ENCODE results near the gene CACNA1E.

The CACNA1E gene

DNA sequence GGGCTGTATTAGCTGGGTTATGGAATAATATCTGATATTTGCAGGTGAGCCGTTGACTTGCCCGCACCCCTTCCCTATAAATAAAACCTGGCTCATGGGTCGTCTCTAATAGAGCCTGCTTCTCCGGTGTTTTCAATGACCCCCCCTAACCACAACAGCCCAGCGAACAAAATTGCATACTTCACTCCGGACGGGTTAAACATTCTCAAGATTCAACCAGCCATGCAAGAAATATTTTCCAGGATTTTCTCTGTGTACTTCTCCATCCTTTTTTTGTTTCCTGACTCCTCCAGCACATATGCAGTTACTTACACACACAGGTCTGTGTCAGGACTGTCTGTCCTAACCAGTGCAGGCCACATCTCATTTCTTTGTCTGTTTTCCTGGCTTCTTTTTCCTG, 310.5 kb downstream of the CACNA1E start:
- Histone ChIP-seq H3K4me3 (ENCODE audit: low read length) (no peak overlapping the region), H3K36me3 (ENCODE audit: insufficient read depth, low read length) (no peaks in the 10 kb centered on the region), H2AFZ (ENCODE audit: low read depth, low read length) (no peak overlapping the region), H3K27me3 (ENCODE audit: insufficient read depth, low read length) (no peaks in the 10 kb centered on the region), H3K4me1 (ENCODE audit: insufficient read depth, low read length) (no peaks in the 10 kb centered on the region), H3K9me3 (ENCODE audit: low read length) (no peaks in the 10 kb centered on the region)

DNA sequence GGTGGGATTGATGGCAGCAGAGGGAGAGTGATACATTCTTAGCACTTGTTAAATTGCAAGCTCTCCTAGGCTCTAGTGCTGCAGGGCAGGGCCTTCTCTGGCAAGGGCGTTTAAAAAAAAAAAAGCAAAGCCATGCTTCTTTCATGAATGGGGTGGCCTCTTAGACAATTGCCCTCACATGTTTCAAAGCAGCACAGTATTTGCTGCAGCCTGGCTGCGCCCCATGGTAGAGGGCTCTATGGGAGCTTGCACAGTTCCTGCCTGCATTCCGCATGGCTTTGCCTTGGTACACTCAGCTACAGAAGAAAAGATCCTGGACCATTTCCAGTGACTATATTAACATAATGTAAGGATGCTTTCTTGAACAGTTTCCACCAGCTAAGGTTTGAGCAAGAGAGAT, 311.0 kb downstream of the CACNA1E start:
- Histone ChIP-seq H3K4me3 (ENCODE audit: low read length) (no peak overlapping the region), H3K4me1 (ENCODE audit: insufficient read depth, low read length) (no peaks in the 10 kb centered on the region), H3K9me3 (ENCODE audit: low read length) (no peaks in the 10 kb centered on the region), H3K27me3 (ENCODE audit: insufficient read depth, low read length) (no peaks in the 10 kb centered on the region), H3K36me3 (ENCODE audit: insufficient read depth, low read length) (no peaks in the 10 kb centered on the region), H2AFZ (ENCODE audit: low read depth, low read length) (no peak overlapping the region)

DNA sequence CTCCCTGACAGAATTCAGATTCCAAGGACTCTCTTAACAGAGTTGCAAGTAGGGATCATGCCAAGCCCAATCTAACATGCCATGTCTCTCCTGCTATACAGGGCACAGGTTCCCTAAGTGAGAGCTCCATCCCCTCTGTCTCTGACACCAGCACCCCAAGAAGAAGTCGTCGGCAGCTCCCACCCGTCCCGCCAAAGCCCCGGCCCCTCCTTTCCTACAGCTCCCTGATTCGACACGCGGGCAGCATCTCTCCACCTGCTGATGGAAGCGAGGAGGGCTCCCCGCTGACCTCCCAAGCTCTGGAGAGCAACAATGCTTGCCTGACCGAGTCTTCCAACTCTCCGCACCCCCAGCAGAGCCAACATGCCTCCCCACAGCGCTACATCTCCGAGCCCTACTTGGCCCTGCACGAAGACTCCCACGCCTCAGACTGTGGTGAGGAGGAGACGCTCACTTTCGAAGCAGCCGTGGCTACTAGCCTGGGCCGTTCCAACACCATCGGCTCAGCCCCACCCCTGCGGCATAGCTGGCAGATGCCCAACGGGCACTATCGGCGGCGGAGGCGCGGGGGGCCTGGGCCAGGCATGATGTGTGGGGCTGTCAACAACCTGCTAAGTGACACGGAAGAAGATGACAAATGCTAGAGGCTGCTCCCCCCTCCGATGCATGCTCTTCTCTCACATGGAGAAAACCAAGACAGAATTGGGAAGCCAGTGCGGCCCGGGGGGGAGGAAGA, 315.0 kb downstream of the CACNA1E start:
- Histone ChIP-seq H3K4me1 (ENCODE audit: insufficient read depth, low read length) (no peaks in the 10 kb centered on the region), H3K36me3 (ENCODE audit: insufficient read depth, low read length) (no peaks in the 10 kb centered on the region), H3K27me3 (ENCODE audit: insufficient read depth, low read length) (no peaks in the 10 kb centered on the region), H3K9me3 (ENCODE audit: low read length) (no peaks in the 10 kb centered on the region), H3K4me3 (ENCODE audit: low read length) (no peak overlapping the region), H2AFZ (ENCODE audit: low read depth, low read length) (no peak overlapping the region)

DNA sequence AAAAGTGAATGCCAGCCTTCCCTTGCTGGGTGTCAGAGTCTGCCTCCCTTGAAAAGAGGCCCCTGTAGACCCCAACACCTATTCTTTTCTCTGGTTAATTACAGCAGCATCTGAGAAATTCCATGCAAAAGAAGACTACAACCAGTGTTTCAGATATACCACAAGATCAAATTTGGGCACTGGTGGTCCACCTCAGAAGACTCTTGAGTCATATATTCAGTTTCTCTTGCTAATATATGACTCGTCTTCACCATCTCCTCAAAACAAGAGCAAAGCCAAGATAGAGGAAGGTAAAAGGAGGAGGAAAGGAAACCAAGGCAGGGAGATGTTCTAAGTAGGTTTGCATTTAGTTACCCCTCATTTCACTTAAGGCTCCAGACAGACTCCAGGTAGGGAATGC, 318.3 kb downstream of the CACNA1E start:
- Histone ChIP-seq H2AFZ (ENCODE audit: low read depth, low read length) (no peak overlapping the region), H3K27me3 (ENCODE audit: insufficient read depth, low read length) (no peaks in the 10 kb centered on the region), H3K9me3 (ENCODE audit: low read length) (no peaks in the 10 kb centered on the region), H3K4me3 (ENCODE audit: low read length) (no peak overlapping the region), H3K4me1 (ENCODE audit: insufficient read depth, low read length) (no peaks in the 10 kb centered on the region), H3K36me3 (ENCODE audit: insufficient read depth, low read length) (no peaks in the 10 kb centered on the region)

DNA sequence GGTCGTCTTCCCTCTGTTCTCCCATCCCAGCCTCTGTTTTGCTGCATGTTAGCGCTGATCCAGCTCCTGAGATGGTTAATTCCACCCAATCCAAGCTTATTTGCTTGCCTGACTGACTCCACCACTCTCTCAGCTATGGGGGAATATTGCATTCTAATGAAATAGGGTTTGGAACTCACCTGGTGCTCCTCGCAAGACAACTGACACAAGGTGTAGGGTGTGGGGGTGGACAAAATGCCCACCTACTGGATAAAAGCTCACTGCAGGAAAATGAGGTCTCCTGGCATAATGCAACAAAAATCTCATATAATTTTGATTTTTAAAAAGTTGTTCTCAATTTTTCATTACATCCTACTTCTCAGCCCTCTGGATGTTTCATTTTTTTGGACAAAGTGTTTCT, 319.1 kb downstream of the CACNA1E start:
- Histone ChIP-seq H3K27me3 (ENCODE audit: insufficient read depth, low read length) (no peaks in the 10 kb centered on the region), H3K9me3 (ENCODE audit: low read length) (no peaks in the 10 kb centered on the region), H3K4me1 (ENCODE audit: insufficient read depth, low read length) (no peaks in the 10 kb centered on the region), H3K36me3 (ENCODE audit: insufficient read depth, low read length) (no peaks in the 10 kb centered on the region), H2AFZ (ENCODE audit: low read depth, low read length) (no peak overlapping the region), H3K4me3 (ENCODE audit: low read length) (no peak overlapping the region)

DNA sequence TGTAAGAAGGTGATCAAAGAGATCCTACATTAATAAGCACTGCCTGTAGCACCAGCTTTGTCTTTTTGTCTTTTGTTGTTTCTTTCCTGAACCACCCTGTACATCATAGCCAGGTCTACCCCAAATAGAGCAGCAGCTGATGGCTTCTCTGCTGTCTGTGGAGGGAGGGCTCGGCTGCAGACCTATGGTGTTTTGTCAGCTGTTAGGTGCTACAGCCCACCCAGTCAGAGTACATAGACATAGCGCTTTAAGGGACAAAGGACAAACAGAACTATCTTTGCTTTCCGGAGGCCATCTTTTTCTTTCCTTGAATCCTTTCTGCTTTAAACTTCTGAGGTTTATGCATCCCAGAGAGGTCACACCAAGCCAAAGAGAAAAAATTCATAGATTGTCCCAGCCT, 320.1 kb downstream of the CACNA1E start:
- Histone ChIP-seq H3K36me3 (ENCODE audit: insufficient read depth, low read length) (no peaks in the 10 kb centered on the region), H3K4me1 (ENCODE audit: insufficient read depth, low read length) (no peaks in the 10 kb centered on the region), H3K4me3 (ENCODE audit: low read length) (no peak overlapping the region), H3K9me3 (ENCODE audit: low read length) (no peaks in the 10 kb centered on the region), H2AFZ (ENCODE audit: low read depth, low read length) (no peak overlapping the region), H3K27me3 (ENCODE audit: insufficient read depth, low read length) (no peaks in the 10 kb centered on the region)

DNA sequence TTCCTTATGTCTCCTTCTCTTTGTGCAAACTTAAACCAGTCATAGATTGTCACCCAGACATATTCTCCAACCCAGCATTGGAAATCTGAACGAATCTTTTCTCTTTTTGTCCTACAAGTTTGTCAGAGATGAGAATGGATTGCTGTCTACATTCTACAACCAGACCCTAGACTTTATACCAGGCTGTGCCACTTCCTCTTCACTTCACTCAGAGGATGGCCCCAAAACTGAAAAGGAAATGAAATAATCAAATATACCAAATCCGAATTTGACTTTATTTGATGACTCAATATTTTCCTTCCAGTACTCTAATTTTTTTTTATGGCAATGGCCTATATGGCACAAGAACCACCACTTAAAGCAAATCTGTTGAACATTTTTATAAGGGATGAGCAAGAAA, 321.7 kb downstream of the CACNA1E start:
- Histone ChIP-seq H3K9me3 (ENCODE audit: low read length) (no peaks in the 10 kb centered on the region), H3K4me3 (ENCODE audit: low read length) (no peak overlapping the region), H3K36me3 (ENCODE audit: insufficient read depth, low read length) (no peaks in the 10 kb centered on the region), H3K27me3 (ENCODE audit: insufficient read depth, low read length) (no peaks in the 10 kb centered on the region), H2AFZ (ENCODE audit: low read depth, low read length) (no peak overlapping the region), H3K4me1 (ENCODE audit: insufficient read depth, low read length) (no peaks in the 10 kb centered on the region)

DNA sequence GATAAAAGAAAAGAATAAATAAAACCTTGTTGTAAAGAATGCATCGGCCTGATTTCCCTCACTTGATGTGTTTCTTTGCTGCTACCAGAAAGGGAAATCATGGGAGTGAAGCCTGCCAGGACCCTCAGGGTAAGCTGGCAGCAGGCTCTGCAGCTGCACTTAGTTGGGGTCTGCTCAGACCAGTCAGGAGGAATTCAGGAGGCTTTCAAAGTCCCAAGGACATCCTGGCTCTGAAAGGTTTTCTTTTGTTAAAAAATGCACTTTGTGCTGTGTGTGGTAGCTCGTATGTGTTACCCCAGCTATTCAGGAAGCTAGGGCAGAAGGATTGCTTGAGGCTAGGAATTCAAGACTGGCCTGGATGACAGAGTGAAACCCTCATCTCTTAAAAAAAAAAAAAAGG, 323.4 kb downstream of the CACNA1E start:
- Histone ChIP-seq H3K4me1 (ENCODE audit: insufficient read depth, low read length) (no peaks in the 10 kb centered on the region), H2AFZ (ENCODE audit: low read depth, low read length) (no peak overlapping the region), H3K9me3 (ENCODE audit: low read length) (no peaks in the 10 kb centered on the region), H3K36me3 (ENCODE audit: insufficient read depth, low read length) (no peaks in the 10 kb centered on the region), H3K27me3 (ENCODE audit: insufficient read depth, low read length) (no peaks in the 10 kb centered on the region), H3K4me3 (ENCODE audit: low read length) (no peak overlapping the region)

DNA sequence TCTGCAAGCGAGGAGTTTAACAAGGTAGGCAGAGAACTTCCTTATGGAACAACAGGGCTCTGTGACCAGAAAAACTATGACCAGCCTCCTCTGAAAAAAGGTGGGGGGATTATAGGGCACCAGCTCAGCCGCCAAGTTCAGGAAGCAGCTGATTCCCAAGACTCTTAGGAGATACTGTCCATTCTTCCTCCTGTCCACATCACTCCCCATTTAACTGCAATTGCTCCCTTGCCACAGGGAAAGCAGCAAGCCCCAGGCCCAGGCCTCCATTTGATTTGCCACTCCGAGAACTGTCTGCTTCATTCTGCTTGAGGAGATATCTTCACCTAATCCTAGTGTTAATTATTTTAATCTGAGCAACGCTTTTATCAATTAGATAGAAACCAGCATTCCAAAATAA, 323.9 kb downstream of the CACNA1E start:
- Histone ChIP-seq H3K36me3 (ENCODE audit: insufficient read depth, low read length) (no peaks in the 10 kb centered on the region), H3K4me1 (ENCODE audit: insufficient read depth, low read length) (no peaks in the 10 kb centered on the region), H3K9me3 (ENCODE audit: low read length) (no peaks in the 10 kb centered on the region), H3K4me3 (ENCODE audit: low read length) (no peak overlapping the region), H3K27me3 (ENCODE audit: insufficient read depth, low read length) (no peaks in the 10 kb centered on the region), H2AFZ (ENCODE audit: low read depth, low read length) (no peak overlapping the region)

DNA sequence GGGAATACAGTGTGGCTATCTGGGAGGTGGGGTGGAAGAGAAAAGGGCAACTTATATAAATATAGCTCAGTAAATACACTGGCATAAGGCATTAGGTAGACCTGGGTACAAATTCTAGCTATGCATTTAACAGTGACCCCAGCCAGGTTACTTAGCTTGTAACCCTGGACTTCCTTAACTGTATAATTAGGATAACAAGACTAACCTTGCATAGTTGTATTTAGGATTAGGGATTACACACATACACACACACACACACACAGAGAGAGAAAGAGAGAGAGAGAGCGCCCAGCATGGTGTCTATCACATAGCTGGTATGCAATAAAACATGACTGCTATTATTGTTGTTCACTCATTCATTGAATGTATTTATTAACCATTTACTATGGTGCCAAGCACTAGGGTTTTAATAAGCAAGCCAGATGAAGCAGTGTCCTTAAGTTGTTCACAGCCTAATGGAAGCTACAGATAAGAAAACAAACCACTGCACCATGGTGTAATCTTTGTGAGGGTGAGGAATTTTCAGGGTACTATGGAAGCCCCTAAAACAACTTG, 326.8 kb downstream of the CACNA1E start:
- H3K4me3 ChIP-seq (ENCODE audit: low read length), result no peak overlapping the region
- no peaks in the 10 kb centered on the region for H3K4me1 ChIP-seq (ENCODE audit: insufficient read depth, low read length)
- no peaks in the 10 kb centered on the region for H3K36me3 ChIP-seq (ENCODE audit: insufficient read depth, low read length)
- H3K9me3 ChIP-seq (ENCODE audit: low read length), result no peaks in the 10 kb centered on the region
- no peaks in the 10 kb centered on the region for H3K27me3 ChIP-seq (ENCODE audit: insufficient read depth, low read length)
- no peak overlapping the region for H2AFZ ChIP-seq (ENCODE audit: low read depth, low read length)

DNA sequence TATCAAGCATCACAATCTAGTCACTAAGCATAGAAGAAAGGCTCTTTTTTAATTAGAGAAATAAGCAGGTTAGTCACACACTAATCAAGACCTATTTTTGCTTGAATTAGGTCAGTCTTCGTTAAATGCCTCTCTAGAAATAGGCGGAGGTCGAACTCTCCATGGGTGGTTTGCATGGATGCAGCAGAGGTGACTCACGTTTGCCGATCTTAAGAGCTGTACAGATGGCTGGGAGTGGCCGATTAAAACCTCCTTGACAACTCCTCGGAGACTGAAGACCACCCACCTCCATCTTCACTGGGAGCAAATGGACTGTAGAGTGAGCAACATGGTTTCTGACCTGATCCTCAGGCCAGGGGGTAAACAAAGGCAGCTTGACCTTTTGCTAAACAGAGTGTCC, 328.9 kb downstream of the CACNA1E start:
- Histone ChIP-seq H3K9me3 (ENCODE audit: low read length) (no peaks in the 10 kb centered on the region), H3K4me3 (ENCODE audit: low read length) (no peak overlapping the region), H2AFZ (ENCODE audit: low read depth, low read length) (no peak overlapping the region), H3K36me3 (ENCODE audit: insufficient read depth, low read length) (no peaks in the 10 kb centered on the region), H3K27me3 (ENCODE audit: insufficient read depth, low read length) (no peaks in the 10 kb centered on the region), H3K4me1 (ENCODE audit: insufficient read depth, low read length) (no peaks in the 10 kb centered on the region)

DNA sequence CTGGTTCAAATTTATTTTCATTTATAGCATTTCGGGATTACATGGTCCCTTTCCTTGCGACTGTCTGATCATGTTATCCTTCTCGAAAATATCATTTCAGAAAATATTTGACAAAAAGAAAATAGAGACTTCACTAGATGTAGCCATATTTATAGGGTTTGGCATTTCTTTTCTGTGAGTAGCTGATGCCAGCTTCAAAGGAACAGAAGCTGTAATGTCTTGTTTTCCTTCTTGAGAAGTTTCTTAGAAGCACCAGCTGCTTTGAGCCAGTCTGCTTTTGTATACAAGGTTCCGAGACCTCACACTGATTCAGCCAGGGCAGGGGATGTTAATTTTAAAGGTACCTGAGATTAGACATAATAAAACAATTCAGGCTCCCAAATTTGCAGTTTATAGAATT, 329.9 kb downstream of the CACNA1E start:
- no peaks in the 10 kb centered on the region for H3K27me3 ChIP-seq (ENCODE audit: insufficient read depth, low read length)
- no peaks in the 10 kb centered on the region for H3K36me3 ChIP-seq (ENCODE audit: insufficient read depth, low read length)
- no peak overlapping the region for H2AFZ ChIP-seq (ENCODE audit: low read depth, low read length)
- H3K4me3 ChIP-seq (ENCODE audit: low read length), result no peak overlapping the region
- H3K4me1 ChIP-seq (ENCODE audit: insufficient read depth, low read length), result no peaks in the 10 kb centered on the region
- H3K9me3 ChIP-seq (ENCODE audit: low read length), result no peaks in the 10 kb centered on the region

DNA sequence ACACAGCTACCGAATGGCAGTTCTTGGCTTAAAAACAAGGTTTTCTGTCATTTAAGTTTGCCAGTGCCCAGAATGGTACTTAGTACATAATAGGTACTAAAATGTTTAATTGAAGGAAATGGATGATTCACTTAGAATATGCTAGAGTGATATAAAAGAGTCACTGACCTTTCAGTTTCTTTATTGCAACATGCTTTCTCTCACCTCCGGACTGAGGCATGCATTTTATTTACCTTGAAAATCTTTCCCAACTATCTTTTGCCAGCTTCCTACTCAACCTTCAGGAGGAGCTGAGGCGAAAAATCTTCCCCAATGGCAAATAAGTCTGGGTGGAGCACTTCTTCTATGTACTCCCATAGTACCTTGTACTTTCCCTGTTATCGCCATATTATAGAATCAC, 333.3 kb downstream of the CACNA1E start:
- Histone ChIP-seq H2AFZ (ENCODE audit: low read depth, low read length) (no peak overlapping the region), H3K36me3 (ENCODE audit: insufficient read depth, low read length) (no peaks in the 10 kb centered on the region), H3K9me3 (ENCODE audit: low read length) (no peaks in the 10 kb centered on the region)

DNA sequence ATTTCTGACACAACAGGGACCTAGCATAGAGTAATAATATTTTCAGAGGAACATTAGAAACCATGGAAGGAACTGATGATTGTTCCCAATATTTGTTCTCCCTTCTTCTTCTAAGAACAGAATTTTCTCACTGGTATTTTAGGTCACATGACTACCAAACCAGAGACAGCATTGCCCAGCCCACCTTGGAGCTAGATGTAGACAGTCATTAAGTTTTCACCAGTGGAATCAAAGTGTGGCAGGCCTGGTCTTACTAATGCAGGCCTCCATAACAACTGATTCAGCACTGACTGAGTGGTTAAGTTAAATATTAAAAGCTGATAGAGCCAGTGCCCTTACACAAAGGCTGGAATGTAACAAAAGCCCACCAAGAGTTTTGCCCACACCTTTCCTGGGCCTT, 333.8 kb downstream of the CACNA1E start:
- H3K36me3 ChIP-seq (ENCODE audit: insufficient read depth, low read length), result no peaks in the 10 kb centered on the region
- no peak overlapping the region for H2AFZ ChIP-seq (ENCODE audit: low read depth, low read length)
- H3K4me3 ChIP-seq (ENCODE audit: low read length), result no peak overlapping the region
- no peaks in the 10 kb centered on the region for H3K4me1 ChIP-seq (ENCODE audit: insufficient read depth, low read length)
- no peaks in the 10 kb centered on the region for H3K9me3 ChIP-seq (ENCODE audit: low read length)
- H3K27me3 ChIP-seq (ENCODE audit: insufficient read depth, low read length), result no peaks in the 10 kb centered on the region

More for the DNA sequence above, 333.3 kb downstream of the CACNA1E start:
- Histone ChIP-seq H3K4me3 (ENCODE audit: low read length) (no peak overlapping the region), H3K27me3 (ENCODE audit: insufficient read depth, low read length) (no peaks in the 10 kb centered on the region), H3K4me1 (ENCODE audit: insufficient read depth, low read length) (no peaks in the 10 kb centered on the region)

Data from neuron (in vitro differentiated cells).